Measurements from ENCODE around the gene EXT2. TPM values are rescaled to one million over a fixed set of nuclear protein-coding genes. Genes with fewer than 3 reads are reported as not detected.

EXT2 gene
- total RNA-seq, 1 experiment from 2014 or later: 42.8 TPM

- BruUV-seq (replicated peaks): no TSS peak
- ATAC-seq (no peak), DNase-seq (ENCODE audit: low read depth, low spot score) (no peak)
- intact Hi-C loops (cut with micrococcal nuclease): no loop called here
- H3K4me3 ChIP-seq (replicated peaks in 1 of 2; ENCODE audit: low read depth in 1 of 2, low read length in 2 of 2): no peak overlapping the region
- H3K36me3 ChIP-seq (ENCODE audit: control insufficient read depth in 1 of 2, insufficient read depth in 2 of 2, low read length in 2 of 2): no peaks in the 10 kb centered on the region
- RAD21 ChIA-PET (ENCODE audit: low non-redundant PET in 1 of 2, low total read pairs in 2 of 2, uncharacterized antibody in 2 of 2, unreplicated experiment in 2 of 2): no interaction called here
- no peaks in the 10 kb centered on the region for H3K4me1 ChIP-seq (ENCODE audit: control insufficient read depth in 1 of 2, insufficient read depth in 2 of 2, low read length in 2 of 2)
- H3K27me3 ChIP-seq (ENCODE audit: insufficient read depth, low read length): no peaks in the 10 kb centered on the region
- no peaks in the 10 kb centered on the region for H3K9me2 ChIP-seq (ENCODE audit: insufficient read depth)
- no peak overlapping the region for H3K27ac ChIP-seq (ENCODE audit: low read depth, low read length)
- no peaks in the 10 kb centered on the region for H3K9me3 ChIP-seq (ENCODE audit: control insufficient read depth in 1 of 2, insufficient read depth in 1 of 2, low read depth in 1 of 2, low read length in 2 of 2)
- no peak overlapping the region for H3K9ac ChIP-seq (ENCODE audit: low read length)
- CTCF ChIA-PET: no interaction called here
- no peaks in the 10 kb centered on the region for H4K20me1 ChIP-seq (ENCODE audit: insufficient read depth)
- no peak overlapping the region for H3K4me2 ChIP-seq (ENCODE audit: low read length)
- no peaks in the 10 kb centered on the region for H3K79me2 ChIP-seq (ENCODE audit: insufficient read depth, low read length)
- POLR2A ChIA-PET: no interaction called here
- no peak for TF ChIP-seq SRF (IDR thresholded peaks at IDR 0.05; ENCODE audit: low read depth)
- TF ChIP-seq EZH2phosphoT487 (IDR thresholded peaks at IDR 0.05; ENCODE audit: borderline replicate concordance): no peak
- no peak for TF ChIP-seq YY1 (IDR thresholded peaks at IDR 0.05; ENCODE audit: extremely low read depth, insufficient replicate concordance, low read depth, low read length)
- TF ChIP-seq SIN3A (IDR thresholded peaks at IDR 0.05; ENCODE audit: low read depth): no peak
- TF ChIP-seq MAX (IDR thresholded peaks at IDR 0.05): no peak
- no peak for TF ChIP-seq REST (IDR thresholded peaks at IDR 0.05; ENCODE audit: low read depth)
- TF ChIP-seq TCF7L2 (IDR thresholded peaks at IDR 0.05; ENCODE audit: borderline replicate concordance, extremely low read depth, insufficient read depth, insufficient read length): no peak
- no peak for TF ChIP-seq EZH2 (IDR thresholded peaks at IDR 0.05)
- no peak for TF ChIP-seq ZFX (IDR thresholded peaks at IDR 0.05)
- TF ChIP-seq ZBTB33 (IDR thresholded peaks at IDR 0.05; ENCODE audit: extremely low read depth, insufficient replicate concordance, low read length): no peak
- TF ChIP-seq CTCF (IDR thresholded peaks at IDR 0.05 in 2 of 3, conservative IDR thresholded peaks at IDR 0.05 in 1 of 3; ENCODE audit: borderline replicate concordance in 1 of 3, insufficient read depth in 1 of 3, low read depth in 2 of 3, low read length in 2 of 3): no peak
- TF ChIP-seq EGR1 (IDR thresholded peaks at IDR 0.05; ENCODE audit: low read depth): no peak
- TF ChIP-seq CBX3 (IDR thresholded peaks at IDR 0.05; ENCODE audit: low read depth): no peak
- no peak for TF ChIP-seq FOSL1 (IDR thresholded peaks at IDR 0.05; ENCODE audit: low read depth)
- TF ChIP-seq CEBPB (IDR thresholded peaks at IDR 0.05; ENCODE audit: low read depth): no peak
- TF ChIP-seq POLR2A (IDR thresholded peaks at IDR 0.05; ENCODE audit: borderline replicate concordance, extremely low read depth, insufficient read depth, insufficient read length): no peak
- no peak for TF ChIP-seq RAD21 (IDR thresholded peaks at IDR 0.05; ENCODE audit: low read depth)
- no peak overlapping the region for H2AFZ ChIP-seq (ENCODE audit: low read depth, low read length, poor library complexity, severe bottlenecking)
Measured at GRCh38 chr11:44217432-44217831, 122.0 kb downstream of the EXT2 start.
